Activated CD8-positive, alpha-beta memory T cell treated with anti-CD3 and anti-CD28 coated beads for 48 hours (primary cell): ENCODE results near the gene PSMC3IP.
"Not testable (repeated sequence)": the region's sequence is repeated elsewhere in the genome, so short reads cannot be mapped to it uniquely, and the experiment has no call there.

Experiments used
- DNase-seq, 3 experiments: peaks; one replicate each; pipeline ENCODE4 v3.0.0-alpha.2; 2020; ENCODE audit warnings: low read depth in 2 of 3, low spot score in 2 of 3

The PSMC3IP gene

DNA sequence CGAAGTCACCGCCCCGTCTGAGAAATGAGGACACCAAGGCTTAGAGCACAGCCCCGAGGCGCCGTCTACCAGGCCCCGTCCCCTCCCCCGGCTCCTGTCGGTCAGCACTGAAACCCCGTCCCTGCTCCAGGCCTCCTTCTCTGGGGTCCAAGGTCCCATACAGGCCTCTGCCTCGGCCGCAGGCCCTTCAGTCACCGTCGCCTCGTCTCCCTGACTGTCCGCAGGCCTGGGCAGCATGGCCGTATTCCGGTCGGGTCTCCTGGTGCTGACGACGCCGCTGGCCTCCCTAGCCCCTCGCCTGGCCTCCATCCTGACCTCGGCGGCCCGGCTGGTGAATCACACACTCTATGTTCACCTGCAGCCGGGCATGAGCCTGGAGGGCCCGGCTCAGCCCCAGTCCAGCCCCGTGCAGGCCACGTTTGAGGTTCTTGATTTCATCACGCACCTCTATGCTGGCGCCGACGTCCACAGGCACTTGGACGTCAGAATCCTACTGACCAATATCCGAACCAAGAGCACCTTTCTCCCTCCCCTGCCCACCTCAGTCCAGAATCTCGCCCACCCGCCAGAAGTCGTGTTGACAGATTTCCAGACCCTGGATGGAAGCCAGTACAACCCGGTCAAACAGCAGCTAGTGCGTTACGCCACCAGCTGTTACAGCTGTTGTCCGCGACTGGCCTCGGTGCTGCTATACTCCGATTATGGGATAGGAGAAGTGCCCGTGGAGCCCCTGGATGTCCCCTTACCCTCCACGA, 15.0 kb downstream of the PSMC3IP start:
- DNase-seq, result no peak

- DNase-seq, result peak; percentile 77 to 90 (median 89)
These were observed 15.6 kb downstream of the PSMC3IP start, which contains the start of gene COASY for GRCh38 chr17:42561897-42562387. Gene COASY, plus strand, starts transcription at chr17:42562148. Its CDS starts 475 bp downstream, at chr17:42562623.

GRCh38 chr17:42560246-42560645, 17.3 kb downstream of the PSMC3IP start:
- no peak for DNase-seq

- no peak for DNase-seq
These were observed 18.5 kb downstream of the PSMC3IP start for GRCh38 chr17:42559075-42559474.

DNA sequence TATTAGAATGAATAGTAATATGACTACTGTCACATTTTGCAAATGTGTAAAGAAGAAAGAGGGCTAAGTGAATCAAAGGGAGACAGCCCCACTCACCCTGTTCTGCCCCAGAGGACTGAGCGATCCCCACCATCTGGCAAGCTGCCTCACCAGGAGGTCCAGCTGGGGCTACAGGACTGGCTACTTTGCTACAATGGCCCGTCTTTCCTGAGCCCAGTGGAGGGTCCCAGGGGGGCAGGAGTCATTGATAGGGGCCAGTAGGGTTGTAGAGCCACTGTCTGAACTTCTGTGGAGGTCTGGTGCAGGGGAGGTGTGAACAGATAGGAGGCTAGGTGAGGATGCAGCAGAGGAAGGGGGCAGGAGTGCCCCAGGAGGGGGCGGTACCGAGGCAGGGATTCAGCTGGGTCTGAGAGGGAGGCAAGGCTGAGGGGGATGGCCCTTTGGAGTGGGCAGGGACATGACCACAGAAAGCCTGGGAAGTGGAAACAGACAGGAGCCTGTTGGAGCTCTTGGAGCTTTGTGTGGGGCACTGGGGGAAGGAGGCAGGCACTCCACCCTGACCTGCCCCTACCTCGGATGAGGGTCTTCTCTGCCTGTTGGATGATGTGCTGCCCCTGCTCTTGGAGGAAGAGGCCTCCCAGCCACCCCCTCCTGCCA, 21.4 kb downstream of the PSMC3IP start:
- DNase-seq, result not testable (repeated sequence)

GRCh38 chr17:42555122-42555622, 22.4 kb downstream of the PSMC3IP start:
- DNase-seq, result no peak

- peak in 1 of 3 experiments; percentile 69 for DNase-seq
These were observed 23.0 kb downstream of the PSMC3IP start for GRCh38 chr17:42554250-42555121.

- DNase-seq, result no peak
These were observed 23.7 kb downstream of the PSMC3IP start for GRCh38 chr17:42553866-42554249.

GRCh38 chr17:42553161-42553818, 24.2 kb downstream of the PSMC3IP start:
- DNase-seq, result no peak

DNA sequence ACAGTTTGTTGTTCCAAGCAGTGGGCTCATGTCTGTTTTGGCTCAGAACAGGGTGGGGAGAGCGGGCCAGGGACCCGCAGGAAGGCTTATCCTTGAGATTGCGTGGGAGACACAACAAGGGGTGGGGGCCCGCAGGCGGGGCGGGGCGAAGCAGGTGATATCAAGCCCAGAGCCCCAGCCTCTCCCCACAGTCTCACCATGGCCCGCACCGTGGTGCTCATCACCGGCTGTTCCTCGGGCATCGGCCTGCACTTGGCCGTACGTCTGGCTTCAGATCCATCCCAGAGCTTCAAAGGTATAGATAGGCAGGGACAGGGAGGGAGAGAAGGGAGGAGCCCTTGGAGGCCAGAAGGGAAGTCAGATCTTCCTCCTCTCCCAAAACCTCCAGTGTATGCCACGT, 24.8 kb downstream of the PSMC3IP start, which contains the start of gene HSD17B1:
TSS of gene HSD17B1 (plus strand) at position 188 of the 400 bp plus-strand sequence. CDS start at position 199, 11 bp downstream.
- DNase-seq, result not testable (repeated sequence)

DNA sequence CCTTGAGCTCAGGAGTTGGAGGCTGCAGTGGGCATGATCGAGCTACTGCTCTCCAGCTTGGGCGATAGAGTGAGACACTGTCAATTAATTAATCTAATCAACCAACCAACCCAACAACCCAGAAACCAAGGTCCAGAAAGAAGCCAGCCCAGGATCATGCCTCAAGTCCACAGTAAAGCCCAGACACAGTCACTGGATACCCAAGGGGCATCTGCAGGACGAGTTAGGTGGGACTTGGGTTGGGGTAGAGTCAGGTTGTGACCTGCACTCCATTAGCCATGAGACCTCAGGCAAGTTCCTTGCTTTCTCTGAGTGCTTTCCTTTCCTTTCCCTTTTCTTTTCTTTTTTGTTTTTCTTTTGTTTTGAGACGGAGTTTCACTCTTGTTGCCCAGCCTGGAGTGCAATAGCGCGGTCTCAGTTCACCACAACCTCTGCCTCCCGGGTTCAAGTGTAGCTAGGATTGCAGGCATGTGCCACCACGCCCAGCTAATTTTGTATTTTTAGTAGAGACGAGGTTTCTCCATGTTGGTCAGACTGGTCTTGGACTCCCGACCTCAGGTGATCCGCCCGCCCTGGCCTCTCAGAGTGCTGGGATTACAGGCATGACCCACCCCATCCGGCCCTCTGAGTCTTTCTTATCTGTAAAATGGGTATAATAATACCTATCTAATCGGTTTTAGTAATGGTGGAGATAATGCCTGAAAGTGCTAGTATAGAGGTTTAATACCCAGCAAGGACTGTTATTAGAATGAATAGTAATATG, 28.4 kb downstream of the PSMC3IP start:
- DNase-seq, result no peak

DNA sequence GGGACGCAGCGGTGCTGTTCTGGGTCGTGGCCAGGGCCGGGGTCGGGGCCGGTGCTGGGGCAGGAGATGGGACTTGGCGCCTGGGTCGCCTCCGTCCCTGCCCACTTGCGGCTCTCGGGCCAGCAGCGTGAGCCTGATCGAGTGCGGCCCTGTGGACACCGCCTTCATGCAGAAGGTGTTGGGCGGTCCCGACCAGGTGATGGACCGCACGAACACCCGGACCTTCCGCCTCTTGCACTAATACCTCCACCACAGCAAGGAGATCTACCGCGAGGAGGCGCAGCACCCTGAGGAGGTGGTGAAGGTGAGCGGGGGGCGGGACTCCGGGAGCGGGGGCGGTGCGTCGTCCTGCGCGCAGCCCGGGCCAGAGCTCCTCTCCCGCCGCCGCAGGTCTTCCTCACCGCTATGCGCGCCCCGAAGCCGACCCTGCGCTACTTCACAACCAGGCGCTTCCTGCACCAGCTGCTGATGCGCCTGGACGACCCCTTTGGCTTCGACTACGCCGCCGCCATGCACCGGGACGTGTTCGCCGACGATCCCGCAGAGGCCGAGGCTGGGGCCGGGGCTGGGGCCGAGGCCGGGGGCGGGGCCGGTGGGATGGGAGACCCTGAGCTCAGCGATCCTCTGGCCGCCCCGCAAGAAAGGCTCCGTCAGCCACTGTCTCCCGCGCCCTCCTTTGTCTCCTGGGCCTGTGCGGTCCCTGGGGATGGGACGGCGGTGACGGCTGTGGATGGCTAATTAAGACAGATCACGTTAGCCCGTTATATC, 29.3 kb downstream of the PSMC3IP start:
- DNase-seq, result no peak

DNA sequence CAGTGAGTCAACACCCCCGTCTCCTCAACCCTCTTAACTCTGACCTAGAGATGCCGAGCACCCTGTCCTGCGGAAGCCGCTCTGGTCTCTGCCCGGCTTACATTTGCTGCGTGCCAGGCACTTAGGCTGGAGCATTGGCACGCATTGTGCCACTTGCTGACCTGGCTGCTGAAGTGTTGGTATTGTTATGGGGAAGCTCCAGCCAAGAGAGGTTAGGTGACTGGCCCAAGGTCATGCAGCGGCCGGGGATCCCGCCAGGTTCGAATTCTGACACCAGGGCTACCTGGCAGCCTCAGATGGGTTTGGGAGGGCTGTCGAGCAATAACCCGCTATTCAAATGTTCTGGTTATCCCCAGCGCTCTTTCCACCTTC, 29.8 kb downstream of the PSMC3IP start:
- DNase-seq, result no peak

- DNase-seq, result no peak
These were observed 30.5 kb downstream of the PSMC3IP start for GRCh38 chr17:42547001-42547461.

- not testable (repeated sequence) for DNase-seq
These were observed 31.6 kb downstream of the PSMC3IP start for GRCh38 chr17:42545755-42546505.

- DNase-seq, result no peak
These were observed 32.6 kb downstream of the PSMC3IP start for GRCh38 chr17:42544874-42545283.

GRCh38 chr17:42543190-42544079, 34.1 kb downstream of the PSMC3IP start:
- no peak for DNase-seq
